HG02759 (cell line): ENCODE measurements around the gene ENDOD1.
A peak's percentile ranks its signal among the peaks of the same experiment; 100 is the strongest.

Experiments
- ATAC-seq: cut with Tn5 transposase; IDR thresholded peaks from one replicate; pipeline ENCODE4 v1.9.1; 2021; ENCODE audit warnings: mild to moderate bottlenecking, moderate library complexity; ENCODE audit not compliant: unreplicated experiment

The ENDOD1 gene

DNA sequence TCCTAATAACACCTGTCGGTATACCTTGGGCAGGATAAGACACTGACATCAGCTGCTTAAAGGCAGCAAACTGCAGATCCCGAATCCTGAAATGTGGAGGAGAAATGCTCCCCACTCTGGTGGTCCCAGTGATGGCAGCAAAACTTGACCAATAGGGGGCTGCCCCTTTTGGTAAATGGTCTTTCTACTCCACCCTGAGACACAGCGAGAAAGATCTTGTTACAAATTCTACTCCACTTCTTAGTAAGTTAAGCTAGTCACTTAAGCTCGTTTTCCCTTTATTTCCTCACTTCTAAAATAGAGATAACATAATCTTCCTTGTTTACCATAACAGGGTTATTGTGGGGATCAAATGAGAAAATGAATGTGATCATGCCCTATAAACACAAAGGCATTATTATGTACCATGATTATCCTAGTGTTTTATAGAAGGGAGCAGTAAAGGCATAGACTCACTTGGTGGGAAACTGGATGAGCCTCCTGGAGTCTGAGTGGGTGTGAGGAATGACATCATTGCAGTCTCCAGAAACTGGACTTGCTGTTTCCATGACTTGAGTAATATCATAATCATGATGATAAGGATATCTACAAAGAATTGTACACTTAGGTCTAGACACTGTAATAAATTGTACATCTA is 50.9 kb downstream of the ENDOD1 start:
- ATAC-seq = no peak

GRCh38 chr11:95142431-95142830 is 52.8 kb downstream of the ENDOD1 start:
- ATAC-seq = no peak

DNA sequence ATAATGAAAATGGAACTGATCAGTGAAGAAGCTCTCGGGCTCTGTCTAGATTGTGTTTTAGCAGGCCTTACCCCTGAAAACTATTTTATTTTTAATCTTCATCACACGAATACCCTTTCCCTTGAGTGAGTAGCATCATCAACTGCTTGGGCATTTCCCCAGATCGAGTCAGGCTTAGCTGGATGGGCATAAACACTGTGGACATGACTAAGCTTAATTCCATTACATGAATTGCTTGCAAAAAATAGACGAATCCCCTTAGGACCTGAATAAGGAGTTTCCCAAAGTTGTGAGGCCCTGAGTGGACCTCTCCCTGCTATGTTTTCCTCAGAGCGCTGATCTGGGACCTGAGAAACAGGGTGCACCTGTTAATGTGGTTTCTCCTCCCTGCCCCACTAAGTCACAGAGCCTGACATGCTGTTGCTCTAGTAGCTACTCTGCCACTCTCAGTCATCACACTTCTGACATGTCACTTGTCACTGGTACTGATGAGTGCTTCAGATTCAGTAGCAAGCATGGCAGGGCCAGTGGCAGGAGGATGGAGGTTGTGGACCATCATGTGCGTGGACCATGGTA is 53.5 kb downstream of the ENDOD1 start:
- ATAC-seq = no peak

GRCh38 chr11:95144313-95145235 is 54.9 kb downstream of the ENDOD1 start:
- ATAC-seq = no peak

DNA sequence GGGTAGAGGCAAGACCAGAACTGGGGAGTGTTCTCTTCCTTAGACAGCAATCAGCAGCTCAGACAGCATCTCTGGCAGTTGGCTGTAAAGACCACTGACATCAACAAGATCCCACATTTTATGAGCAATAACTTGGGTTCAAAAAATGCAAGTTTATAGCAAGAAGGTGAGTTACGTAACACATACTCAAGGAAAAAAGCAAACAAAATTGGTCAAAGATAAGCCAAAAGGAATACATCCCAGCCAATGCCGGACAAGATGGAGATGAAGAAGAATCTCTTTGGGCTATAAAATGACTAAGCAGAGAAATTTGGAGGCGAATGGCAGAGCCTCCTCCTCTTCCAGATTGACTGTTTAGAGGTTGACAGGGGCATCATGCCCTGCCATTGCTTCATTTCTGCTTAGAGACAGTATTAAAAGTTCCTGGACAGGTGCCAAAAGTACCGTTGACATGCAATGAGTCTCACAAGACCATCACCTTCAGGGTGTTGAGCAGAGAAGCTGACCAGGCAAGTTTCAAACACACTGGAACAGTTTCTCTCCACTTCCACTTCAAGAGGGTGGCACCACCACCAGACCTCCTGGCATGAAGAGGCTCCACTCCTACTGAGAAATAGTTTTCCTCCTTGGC is 55.9 kb downstream of the ENDOD1 start:
- no peak for ATAC-seq

- ATAC-seq = no peak
These were observed 57.8 kb downstream of the ENDOD1 start for GRCh38 chr11:95147364-95147905.

GRCh38 chr11:95148406-95148805 is 58.8 kb downstream of the ENDOD1 start:
- ATAC-seq = no peak

DNA sequence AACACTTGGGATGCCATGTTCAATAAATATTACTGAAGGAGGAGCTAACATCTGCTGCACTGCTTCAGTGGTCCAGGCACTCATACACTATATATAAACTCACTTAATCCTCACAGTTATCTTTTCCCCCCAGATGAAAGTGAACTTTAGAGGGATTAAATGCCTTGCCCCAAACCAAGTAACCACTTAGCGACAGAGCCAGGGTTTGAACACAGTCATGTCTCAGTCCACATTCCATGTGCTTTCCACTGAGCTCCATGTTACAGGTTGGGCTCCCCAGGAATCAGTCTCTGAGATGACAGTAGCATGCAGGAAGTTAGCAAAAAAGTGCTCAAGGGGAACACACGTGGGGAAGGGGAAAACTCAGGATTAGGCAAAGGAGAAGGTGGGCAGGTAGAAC is 59.3 kb downstream of the ENDOD1 start:
- ATAC-seq = no peak

DNA sequence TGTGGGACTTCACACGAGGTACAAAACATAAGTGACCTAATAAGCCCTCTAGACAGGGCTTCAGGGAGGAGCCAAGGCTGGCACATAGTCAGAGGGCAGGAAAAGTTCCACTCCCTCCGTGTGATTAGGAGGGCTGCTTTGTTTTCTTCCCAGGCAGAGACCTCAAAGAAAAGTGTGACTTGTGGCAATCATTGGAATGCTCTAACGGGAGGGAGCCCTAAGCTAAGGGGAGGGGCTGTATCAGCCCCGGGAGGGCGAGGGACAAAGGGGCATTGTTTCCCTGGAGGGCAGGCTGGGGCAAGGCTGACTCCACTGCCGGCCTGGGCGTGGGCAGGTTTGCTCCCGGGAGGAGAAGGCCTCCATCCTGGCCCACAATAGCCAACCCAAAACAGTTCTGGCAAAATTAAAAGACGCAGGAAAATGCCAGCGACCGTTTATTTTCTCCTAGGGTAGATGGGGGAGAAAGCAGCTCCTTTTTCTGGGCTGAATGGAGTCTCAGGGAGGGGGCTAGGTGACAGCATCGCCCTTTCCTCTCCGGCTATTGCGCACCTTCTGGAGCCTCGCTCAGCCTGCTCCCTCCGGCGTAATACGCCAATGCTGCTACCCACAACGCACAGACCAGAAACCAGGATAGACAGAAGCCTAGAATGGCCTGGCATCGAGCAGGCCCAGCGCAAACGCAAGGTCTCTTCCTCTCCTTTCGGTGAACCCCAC is 60.2 kb downstream of the ENDOD1 start:
- no peak for ATAC-seq

DNA sequence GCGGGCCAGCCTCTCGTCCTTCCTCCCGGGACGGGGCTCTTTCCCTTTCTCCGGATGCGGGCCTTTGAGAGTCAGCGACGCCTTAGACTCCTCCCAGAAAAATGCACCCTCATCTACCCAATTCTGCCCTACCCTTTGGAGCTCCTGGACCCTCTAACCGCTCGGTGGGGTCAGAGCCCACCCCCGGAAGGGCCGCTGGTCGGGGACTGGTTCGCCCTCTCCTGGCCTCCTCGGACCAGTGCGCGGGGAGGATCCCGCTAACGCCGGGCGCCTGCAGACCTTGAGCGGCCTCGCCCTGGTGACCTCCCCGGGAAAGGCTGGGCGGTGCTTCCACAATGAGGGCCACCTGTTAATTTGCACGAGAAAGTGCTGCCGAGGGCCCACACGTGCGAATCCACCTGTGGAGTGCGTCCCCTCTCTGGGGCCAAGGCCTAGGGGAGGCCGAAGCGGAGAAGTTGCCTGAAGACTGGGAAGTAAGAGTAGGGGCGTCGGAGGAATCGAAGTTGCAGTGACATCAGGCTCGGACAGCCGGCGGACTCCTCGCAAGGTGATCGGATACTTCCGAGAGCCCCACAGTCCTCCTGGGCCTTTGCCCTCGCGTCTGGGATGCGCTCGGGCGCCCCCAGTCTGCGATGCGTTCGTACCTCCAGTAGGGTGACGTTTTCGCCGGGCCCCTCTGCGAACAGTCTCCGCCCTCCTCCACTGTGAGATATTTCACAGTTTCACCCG is 61.5 kb downstream of the ENDOD1 start:
- ATAC-seq = peak; percentile 86

- no peak for ATAC-seq
These were observed 63.5 kb downstream of the ENDOD1 start for GRCh38 chr11:95152876-95153856.

DNA sequence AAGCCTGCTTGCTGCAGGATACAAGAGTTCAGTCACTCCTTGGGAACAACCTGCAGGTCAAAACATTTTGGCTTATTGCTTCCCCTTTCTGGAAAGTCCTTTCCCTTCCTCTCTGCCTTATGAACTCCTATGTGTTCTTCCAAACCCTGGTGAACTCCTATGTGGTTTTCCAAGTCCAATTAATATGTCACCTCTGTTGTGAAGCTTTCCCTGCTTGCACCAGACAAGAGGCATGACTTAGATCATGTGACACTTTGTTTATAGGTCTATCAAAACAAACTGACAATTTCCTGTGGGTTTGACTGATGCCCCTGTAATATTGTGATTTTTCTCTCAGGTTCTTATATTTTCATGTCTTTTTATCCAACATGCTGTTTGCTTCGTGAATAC is 64.2 kb downstream of the ENDOD1 start:
- no peak for ATAC-seq

- ATAC-seq = no peak
These were observed 64.9 kb downstream of the ENDOD1 start for GRCh38 chr11:95154514-95154913.

GRCh38 chr11:95155385-95155784 is 65.7 kb downstream of the ENDOD1 start:
- ATAC-seq = no peak

DNA sequence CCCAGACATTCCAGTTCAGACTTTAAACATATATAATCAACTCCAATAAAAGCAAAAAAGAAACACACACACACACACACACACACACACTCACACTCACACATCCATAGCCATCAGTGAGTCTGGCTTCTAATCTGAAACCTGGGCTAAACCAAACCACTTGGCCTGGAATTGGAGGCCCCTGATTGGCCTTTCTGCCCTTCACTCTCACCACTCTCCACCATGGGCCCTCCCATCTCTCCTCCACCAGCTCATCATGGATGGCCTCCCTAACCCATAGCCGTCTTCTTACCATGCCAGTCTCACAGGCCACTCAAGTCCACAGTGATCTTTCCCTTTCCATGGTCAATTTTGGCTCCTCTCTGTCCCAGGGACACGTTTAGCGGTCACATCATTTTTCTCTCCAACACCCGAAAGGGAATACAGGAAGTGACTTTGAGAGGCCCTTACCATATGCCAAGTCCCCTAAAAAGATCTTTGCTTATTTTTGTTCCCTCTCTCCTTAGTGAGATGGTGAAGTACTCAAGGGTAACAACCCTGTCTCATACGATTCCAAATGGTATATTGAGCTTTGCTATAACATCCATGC is 66.6 kb downstream of the ENDOD1 start:
- no peak for ATAC-seq

GRCh38 chr11:95156916-95157541 is 67.4 kb downstream of the ENDOD1 start:
- no peak for ATAC-seq

DNA sequence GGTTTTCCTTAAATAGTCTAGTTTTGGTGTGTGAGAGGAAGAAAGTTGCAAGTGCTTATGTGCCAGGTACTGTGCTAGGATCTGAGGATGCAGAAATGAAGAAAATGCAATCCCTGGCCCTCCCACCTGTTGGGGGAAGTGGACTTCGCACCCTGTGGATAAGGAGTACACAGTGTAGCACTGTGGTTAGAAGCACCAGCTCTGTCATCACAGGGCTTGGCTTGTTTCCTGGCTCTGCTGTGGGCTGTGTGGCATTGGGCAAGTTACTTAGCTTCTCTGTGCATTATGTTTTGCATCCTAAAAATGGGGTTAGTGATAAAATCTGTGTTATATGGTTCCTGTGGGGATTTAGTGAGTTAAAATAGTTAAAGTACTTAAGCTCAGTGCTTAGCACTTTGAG is 68.2 kb downstream of the ENDOD1 start:
- no peak for ATAC-seq

DNA sequence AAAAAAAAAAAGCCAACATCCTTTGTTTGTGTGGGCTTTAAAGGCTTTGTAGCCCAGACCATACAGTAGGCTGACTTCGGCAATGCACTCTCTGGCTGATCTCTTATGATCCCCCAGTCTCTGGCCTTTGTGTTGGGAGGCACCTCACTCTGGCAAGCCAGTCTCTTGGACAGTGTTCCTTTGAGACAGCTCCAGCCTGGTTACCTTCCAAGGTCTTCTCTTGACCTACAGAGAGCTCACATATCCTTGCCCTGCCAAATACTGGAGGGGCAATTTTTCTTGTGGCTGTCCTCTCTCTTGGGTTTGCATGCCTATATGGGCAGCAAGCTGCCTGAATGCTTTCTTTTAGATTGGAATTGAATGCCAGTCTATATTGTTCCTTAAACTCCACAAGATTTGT is 71.6 kb downstream of the ENDOD1 start:
- no peak for ATAC-seq
